ENCODE results near the gene LRP6. TPM values are rescaled to one million over a fixed set of nuclear protein-coding genes. Genes with fewer than 3 reads are reported as not detected.

LRP6 gene
- total RNA-seq, 1 experiment from 2014 or later: 72.8 TPM

- TF ChIP-seq, protein P1, sequence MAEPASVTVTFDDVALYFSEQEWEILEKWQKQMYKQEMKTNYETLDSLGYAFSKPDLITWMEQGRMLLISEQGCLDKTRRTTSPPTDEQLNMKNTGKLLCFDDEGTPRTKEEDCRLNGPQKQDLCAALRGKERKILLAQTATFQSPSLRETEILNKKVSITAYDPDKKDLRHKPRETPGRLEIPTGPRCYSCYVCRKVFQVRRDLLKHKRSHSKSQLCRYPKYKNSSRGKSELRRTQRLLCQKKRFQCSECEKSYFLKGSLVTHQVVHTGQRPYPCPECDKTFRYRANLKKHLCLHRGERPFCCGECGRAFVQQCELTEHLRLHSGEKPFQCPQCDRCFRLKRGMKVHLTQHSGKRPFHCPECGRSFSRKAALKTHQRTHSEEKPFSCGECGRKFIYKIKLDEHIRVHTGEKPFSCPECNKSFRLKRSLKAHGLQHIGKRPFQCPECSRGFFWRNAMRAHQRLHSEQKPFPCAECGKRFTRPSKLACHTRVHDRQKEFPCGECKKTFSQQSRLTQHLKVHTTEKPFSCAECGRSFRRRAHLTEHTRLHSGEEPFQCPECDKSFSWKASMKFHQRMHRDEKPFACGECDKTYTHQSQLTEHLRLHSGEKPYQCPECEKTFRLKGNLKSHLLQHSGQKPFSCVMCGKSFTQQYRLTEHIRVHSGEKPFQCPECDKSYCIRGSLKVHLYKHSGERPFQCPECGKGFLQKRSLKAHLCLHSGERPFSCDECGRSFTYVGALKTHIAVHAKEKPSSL (CRISPR knock-in tag; conservative IDR thresholded peaks at IDR 0.05): no peak
- TF ChIP-seq FOXJ3 (CRISPR knock-in tag; IDR thresholded peaks at IDR 0.05; ENCODE audit: borderline replicate concordance) (no peak), ZNF219 (CRISPR knock-in tag; IDR thresholded peaks at IDR 0.05; ENCODE audit: borderline replicate concordance) (no peak), ETV6 (CRISPR knock-in tag; IDR thresholded peaks at IDR 0.05) (no peak)
These were observed 52.6 kb downstream of the LRP6 start (continued) for GRCh38 chr12:12214201-12214600.

DNA sequence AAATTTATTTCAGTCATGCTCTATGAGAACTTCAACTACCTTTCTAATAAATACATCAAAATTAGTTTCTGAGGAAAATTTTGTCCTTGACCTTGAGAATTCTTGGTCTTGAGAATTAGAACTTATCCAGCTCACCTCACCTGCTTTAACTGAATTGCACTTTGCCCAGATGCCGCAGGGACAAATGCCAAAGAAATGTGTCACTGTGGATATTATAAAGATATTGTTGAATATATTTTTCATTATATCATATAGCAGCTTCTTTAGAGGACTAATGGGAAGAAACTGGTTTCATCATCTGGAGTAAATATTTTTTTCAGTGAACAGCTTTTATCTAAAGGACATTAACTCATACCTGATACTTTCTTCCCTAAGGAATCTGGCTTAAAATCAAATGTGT, 54.1 kb downstream of the LRP6 start:
- Mint-ChIP-seq H3K36me3 (no peaks in the 10 kb centered on the region), H3K9me3 (no peaks in the 10 kb centered on the region), H3K27me3 (ENCODE audit: low read depth) (no peaks in the 10 kb centered on the region), H3K4me1 (peaks cover 46% of the 10 kb centered on the region), H3K27ac (no peak overlapping the region), H3K4me3 (no peak overlapping the region)
- CTCF ChIA-PET: no interaction called here
- no peak for DNase-seq (ENCODE audit: low spot score)
- POLR2A ChIA-PET: no interaction called here
- ATAC-seq: no peak
- TF ChIP-seq ESRRA (CRISPR knock-in tag; IDR thresholded peaks at IDR 0.05; ENCODE audit: borderline replicate concordance): no peak
- TF ChIP-seq, protein P2, sequence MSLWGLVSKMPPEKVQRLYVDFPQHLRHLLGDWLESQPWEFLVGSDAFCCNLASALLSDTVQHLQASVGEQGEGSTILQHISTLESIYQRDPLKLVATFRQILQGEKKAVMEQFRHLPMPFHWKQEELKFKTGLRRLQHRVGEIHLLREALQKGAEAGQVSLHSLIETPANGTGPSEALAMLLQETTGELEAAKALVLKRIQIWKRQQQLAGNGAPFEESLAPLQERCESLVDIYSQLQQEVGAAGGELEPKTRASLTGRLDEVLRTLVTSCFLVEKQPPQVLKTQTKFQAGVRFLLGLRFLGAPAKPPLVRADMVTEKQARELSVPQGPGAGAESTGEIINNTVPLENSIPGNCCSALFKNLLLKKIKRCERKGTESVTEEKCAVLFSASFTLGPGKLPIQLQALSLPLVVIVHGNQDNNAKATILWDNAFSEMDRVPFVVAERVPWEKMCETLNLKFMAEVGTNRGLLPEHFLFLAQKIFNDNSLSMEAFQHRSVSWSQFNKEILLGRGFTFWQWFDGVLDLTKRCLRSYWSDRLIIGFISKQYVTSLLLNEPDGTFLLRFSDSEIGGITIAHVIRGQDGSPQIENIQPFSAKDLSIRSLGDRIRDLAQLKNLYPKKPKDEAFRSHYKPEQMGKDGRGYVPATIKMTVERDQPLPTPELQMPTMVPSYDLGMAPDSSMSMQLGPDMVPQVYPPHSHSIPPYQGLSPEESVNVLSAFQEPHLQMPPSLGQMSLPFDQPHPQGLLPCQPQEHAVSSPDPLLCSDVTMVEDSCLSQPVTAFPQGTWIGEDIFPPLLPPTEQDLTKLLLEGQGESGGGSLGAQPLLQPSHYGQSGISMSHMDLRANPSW (CRISPR knock-in tag; conservative IDR thresholded peaks at IDR 0.05; ENCODE audit: low read depth): no peak
- TF ChIP-seq, protein P3, sequence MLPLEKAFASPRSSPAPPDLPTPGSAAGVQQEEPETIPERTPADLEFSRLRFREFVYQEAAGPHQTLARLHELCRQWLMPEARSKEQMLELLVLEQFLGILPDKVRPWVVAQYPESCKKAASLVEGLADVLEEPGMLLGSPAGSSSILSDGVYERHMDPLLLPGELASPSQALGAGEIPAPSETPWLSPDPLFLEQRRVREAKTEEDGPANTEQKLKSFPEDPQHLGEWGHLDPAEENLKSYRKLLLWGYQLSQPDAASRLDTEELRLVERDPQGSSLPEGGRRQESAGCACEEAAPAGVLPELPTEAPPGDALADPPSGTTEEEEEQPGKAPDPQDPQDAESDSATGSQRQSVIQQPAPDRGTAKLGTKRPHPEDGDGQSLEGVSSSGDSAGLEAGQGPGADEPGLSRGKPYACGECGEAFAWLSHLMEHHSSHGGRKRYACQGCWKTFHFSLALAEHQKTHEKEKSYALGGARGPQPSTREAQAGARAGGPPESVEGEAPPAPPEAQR (CRISPR knock-in tag; IDR thresholded peaks at IDR 0.05): no peak
- TF ChIP-seq, protein P4, sequence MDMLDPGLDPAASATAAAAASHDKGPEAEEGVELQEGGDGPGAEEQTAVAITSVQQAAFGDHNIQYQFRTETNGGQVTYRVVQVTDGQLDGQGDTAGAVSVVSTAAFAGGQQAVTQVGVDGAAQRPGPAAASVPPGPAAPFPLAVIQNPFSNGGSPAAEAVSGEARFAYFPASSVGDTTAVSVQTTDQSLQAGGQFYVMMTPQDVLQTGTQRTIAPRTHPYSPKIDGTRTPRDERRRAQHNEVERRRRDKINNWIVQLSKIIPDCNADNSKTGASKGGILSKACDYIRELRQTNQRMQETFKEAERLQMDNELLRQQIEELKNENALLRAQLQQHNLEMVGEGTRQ (CRISPR knock-in tag; IDR thresholded peaks at IDR 0.05): no peak
- no peak for TF ChIP-seq SMAD4 (CRISPR knock-in tag; IDR thresholded peaks at IDR 0.05)
- TF ChIP-seq, protein P5, sequence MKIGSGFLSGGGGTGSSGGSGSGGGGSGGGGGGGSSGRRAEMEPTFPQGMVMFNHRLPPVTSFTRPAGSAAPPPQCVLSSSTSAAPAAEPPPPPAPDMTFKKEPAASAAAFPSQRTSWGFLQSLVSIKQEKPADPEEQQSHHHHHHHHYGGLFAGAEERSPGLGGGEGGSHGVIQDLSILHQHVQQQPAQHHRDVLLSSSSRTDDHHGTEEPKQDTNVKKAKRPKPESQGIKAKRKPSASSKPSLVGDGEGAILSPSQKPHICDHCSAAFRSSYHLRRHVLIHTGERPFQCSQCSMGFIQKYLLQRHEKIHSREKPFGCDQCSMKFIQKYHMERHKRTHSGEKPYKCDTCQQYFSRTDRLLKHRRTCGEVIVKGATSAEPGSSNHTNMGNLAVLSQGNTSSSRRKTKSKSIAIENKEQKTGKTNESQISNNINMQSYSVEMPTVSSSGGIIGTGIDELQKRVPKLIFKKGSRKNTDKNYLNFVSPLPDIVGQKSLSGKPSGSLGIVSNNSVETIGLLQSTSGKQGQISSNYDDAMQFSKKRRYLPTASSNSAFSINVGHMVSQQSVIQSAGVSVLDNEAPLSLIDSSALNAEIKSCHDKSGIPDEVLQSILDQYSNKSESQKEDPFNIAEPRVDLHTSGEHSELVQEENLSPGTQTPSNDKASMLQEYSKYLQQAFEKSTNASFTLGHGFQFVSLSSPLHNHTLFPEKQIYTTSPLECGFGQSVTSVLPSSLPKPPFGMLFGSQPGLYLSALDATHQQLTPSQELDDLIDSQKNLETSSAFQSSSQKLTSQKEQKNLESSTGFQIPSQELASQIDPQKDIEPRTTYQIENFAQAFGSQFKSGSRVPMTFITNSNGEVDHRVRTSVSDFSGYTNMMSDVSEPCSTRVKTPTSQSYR (CRISPR knock-in tag; IDR thresholded peaks at IDR 0.05): no peak
- TF ChIP-seq NR2C2 (CRISPR knock-in tag; IDR thresholded peaks at IDR 0.05): no peak
- TF ChIP-seq FOXP4 (CRISPR knock-in tag; IDR thresholded peaks at IDR 0.05): no peak
- TF ChIP-seq, protein P6, sequence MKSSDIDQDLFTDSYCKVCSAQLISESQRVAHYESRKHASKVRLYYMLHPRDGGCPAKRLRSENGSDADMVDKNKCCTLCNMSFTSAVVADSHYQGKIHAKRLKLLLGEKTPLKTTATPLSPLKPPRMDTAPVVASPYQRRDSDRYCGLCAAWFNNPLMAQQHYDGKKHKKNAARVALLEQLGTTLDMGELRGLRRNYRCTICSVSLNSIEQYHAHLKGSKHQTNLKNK (CRISPR knock-in tag; IDR thresholded peaks at IDR 0.05): no peak
- no peak for TF ChIP-seq ZNF138 (CRISPR knock-in tag; conservative IDR thresholded peaks at IDR 0.05)
- TF ChIP-seq, protein P7, sequence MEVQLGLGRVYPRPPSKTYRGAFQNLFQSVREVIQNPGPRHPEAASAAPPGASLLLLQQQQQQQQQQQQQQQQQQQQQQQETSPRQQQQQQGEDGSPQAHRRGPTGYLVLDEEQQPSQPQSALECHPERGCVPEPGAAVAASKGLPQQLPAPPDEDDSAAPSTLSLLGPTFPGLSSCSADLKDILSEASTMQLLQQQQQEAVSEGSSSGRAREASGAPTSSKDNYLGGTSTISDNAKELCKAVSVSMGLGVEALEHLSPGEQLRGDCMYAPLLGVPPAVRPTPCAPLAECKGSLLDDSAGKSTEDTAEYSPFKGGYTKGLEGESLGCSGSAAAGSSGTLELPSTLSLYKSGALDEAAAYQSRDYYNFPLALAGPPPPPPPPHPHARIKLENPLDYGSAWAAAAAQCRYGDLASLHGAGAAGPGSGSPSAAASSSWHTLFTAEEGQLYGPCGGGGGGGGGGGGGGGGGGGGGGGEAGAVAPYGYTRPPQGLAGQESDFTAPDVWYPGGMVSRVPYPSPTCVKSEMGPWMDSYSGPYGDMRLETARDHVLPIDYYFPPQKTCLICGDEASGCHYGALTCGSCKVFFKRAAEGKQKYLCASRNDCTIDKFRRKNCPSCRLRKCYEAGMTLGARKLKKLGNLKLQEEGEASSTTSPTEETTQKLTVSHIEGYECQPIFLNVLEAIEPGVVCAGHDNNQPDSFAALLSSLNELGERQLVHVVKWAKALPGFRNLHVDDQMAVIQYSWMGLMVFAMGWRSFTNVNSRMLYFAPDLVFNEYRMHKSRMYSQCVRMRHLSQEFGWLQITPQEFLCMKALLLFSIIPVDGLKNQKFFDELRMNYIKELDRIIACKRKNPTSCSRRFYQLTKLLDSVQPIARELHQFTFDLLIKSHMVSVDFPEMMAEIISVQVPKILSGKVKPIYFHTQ (CRISPR knock-in tag; IDR thresholded peaks at IDR 0.05): no peak
- TF ChIP-seq, protein P8, sequence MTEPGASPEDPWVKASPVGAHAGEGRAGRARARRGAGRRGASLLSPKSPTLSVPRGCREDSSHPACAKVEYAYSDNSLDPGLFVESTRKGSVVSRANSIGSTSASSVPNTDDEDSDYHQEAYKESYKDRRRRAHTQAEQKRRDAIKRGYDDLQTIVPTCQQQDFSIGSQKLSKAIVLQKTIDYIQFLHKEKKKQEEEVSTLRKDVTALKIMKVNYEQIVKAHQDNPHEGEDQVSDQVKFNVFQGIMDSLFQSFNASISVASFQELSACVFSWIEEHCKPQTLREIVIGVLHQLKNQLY (CRISPR knock-in tag; IDR thresholded peaks at IDR 0.05): no peak

Data from WTC11 (cell line).